GM18870 (cell line): ENCODE measurements around the gene CCDC40.
"Not testable (repeated sequence)": the region's sequence is repeated elsewhere in the genome, so short reads cannot be mapped to it uniquely, and the experiment has no call there.

Source experiments
- ATAC-seq: cut with Tn5 transposase; IDR thresholded peaks from one replicate; pipeline ENCODE4 v1.9.1; 2021; ENCODE audit warnings: moderate library complexity; ENCODE audit not compliant: unreplicated experiment

The CCDC40 gene

GRCh38 chr17:80080081-80080480 is 43.6 kb downstream of the CCDC40 start:
- no peak for ATAC-seq

GRCh38 chr17:80081596-80081995 is 45.2 kb downstream of the CCDC40 start:
- no peak for ATAC-seq

GRCh38 chr17:80082403-80083135 is 46.1 kb downstream of the CCDC40 start:
- ATAC-seq, result no peak

GRCh38 chr17:80083136-80083661 is 46.8 kb downstream of the CCDC40 start:
- no peak for ATAC-seq

GRCh38 chr17:80084773-80085172 is 48.3 kb downstream of the CCDC40 start:
- ATAC-seq, result no peak

GRCh38 chr17:80086081-80086480 is 49.6 kb downstream of the CCDC40 start:
- no peak for ATAC-seq

- no peak for ATAC-seq
These were observed 50.2 kb downstream of the CCDC40 start for GRCh38 chr17:80086616-80087015.

- ATAC-seq, result no peak
These were observed 51.2 kb downstream of the CCDC40 start for GRCh38 chr17:80087346-80088265.

GRCh38 chr17:80089762-80090161 is 53.3 kb downstream of the CCDC40 start:
- ATAC-seq, result no peak

GRCh38 chr17:80090164-80090563 is 53.7 kb downstream of the CCDC40 start:
- not testable (repeated sequence) for ATAC-seq

GRCh38 chr17:80091376-80091775 is 54.9 kb downstream of the CCDC40 start:
- ATAC-seq, result no peak

- ATAC-seq, result no peak
These were observed 56.5 kb downstream of the CCDC40 start for GRCh38 chr17:80092959-80093358.

- no peak for ATAC-seq
These were observed 58.8 kb downstream of the CCDC40 start for GRCh38 chr17:80095038-80095843.

- no peak for ATAC-seq
These were observed 59.5 kb downstream of the CCDC40 start for GRCh38 chr17:80095844-80096475.

- no peak for ATAC-seq
These were observed 60.1 kb downstream of the CCDC40 start for GRCh38 chr17:80096561-80097021.

GRCh38 chr17:80097127-80097621 is 60.7 kb downstream of the CCDC40 start:
- ATAC-seq, result no peak

- ATAC-seq, result no peak
These were observed 61.6 kb downstream of the CCDC40 start for GRCh38 chr17:80097844-80098691.

GRCh38 chr17:80099291-80100034 is 63.0 kb downstream of the CCDC40 start:
- ATAC-seq, result no peak

GRCh38 chr17:80100035-80100323 is 63.5 kb downstream of the CCDC40 start:
- ATAC-seq, result no peak
